HCT116 (cell line): ENCODE measurements around the gene HSCB. TPM values are rescaled to one million over a fixed set of nuclear protein-coding genes. Genes with fewer than 3 reads are reported as not detected.

Source experiments
- ATAC-seq: fragments of 200-7000 bp; cut with Tn5 transposase; 2 replicates; pipeline ENCODE4 v1.9.1; 2020; ENCODE audit warnings: mild to moderate bottlenecking, moderate library complexity
- BruUV-seq: library from RNA; stranded (reverse); fragments of 400-500 nt; replicated peaks from 2 replicates; lab custom pipeline; 2021; lab: Mats Ljungman, UMichigan
- CTCF ChIA-PET: fragments of 300-600 bp; sonication (Branson Sonifier 250); formaldehyde crosslinking; loops from one replicate; lab custom pipeline; 2021; ENCODE audit warnings: antibody characterized with exemption; lab: Charles Lee
- POLR2A ChIA-PET: fragments of 300-600, 350-600 bp; sonication (Branson Sonifier 250); formaldehyde crosslinking; loops from one replicate; lab custom pipeline; 2021; ENCODE audit warnings: antibody characterized with exemption; lab: Charles Lee
- RAD21 ChIA-PET, 2 experiments: fragments of 300-600 bp; sonication (Branson Sonifier 250); formaldehyde crosslinking; loops; one replicate each; lab custom pipeline; 2023; ENCODE audit warnings: low total read pairs in 2 of 2; ENCODE audit not compliant: uncharacterized antibody in 2 of 2, unreplicated experiment in 2 of 2, low non-redundant PET in 1 of 2; lab: Charles Lee
- DNase-seq: peaks from one replicate; pipeline ENCODE4 v3.0.0-alpha.2; 2010; ENCODE audit warnings: low read depth, low spot score
- H2AFZ ChIP-seq: fragments of 200-600 bp; shearing (Covaris generic), sonication (generic); 2 replicates; pipeline ENCODE4 v1.6.1; 2017; ENCODE audit warnings: low read depth, mixed run types, mixed read lengths, antibody characterized with exemption, low read length; ENCODE audit not compliant: poor library complexity, severe bottlenecking
- H3K27ac ChIP-seq: 2 replicates; pipeline ENCODE4 v1.5.1; 2012; ENCODE audit warnings: low read depth, low read length
- H3K27me3 ChIP-seq: fragments of 200-600 bp; sonication (generic); 2 replicates; pipeline ENCODE4 v1.6.1; 2016; ENCODE audit warnings: mixed run types, low read length, mixed read lengths; ENCODE audit not compliant: insufficient read depth
- H3K36me3 ChIP-seq, 2 experiments: fragments of 200-500 bp in 1 of 2; fragments of 200-600 bp in 1 of 2; sonication (Bioruptor generic) in 1 of 2; sonication (generic) in 1 of 2; 2 replicates each; pipeline versions ENCODE4 v1.5.1 to v1.6.1; 2014 to 2016; ENCODE audit warnings: low read length in 2 of 2, inconsistent platforms in 1 of 2, mixed read lengths in 1 of 2, mixed run types in 1 of 2; ENCODE audit not compliant: insufficient read depth in 2 of 2, control insufficient read depth in 1 of 2
- H3K4me1 ChIP-seq, 2 experiments: fragments of 200-600 bp in 1 of 2; sonication (generic) in 1 of 2; 2 replicates each; pipeline versions ENCODE4 v1.5.1 to v1.6.1; 2012 to 2017; ENCODE audit warnings: low read length in 2 of 2, inconsistent platforms in 1 of 2, mild to moderate bottlenecking in 1 of 2, mixed read lengths in 1 of 2, mixed run types in 1 of 2, moderate library complexity in 1 of 2; ENCODE audit not compliant: insufficient read depth in 2 of 2, control insufficient read depth in 1 of 2
- H3K4me2 ChIP-seq: fragments of 200-600 bp; sonication (generic); 2 replicates; pipeline ENCODE4 v1.6.1; 2017; ENCODE audit warnings: mixed run types, low read length, mixed read lengths
- H3K4me3 ChIP-seq, 2 experiments: fragments of 200-600 bp in 1 of 2; sonication (generic) in 1 of 2; replicated peaks in 1 of 2; 2 replicates each; pipeline ENCODE4 v1.5.1; 2011 to 2016; ENCODE audit warnings: low read length in 2 of 2, control low read depth in 1 of 2, low read depth in 1 of 2, mild to moderate bottlenecking in 1 of 2, mixed read lengths in 1 of 2, mixed run types in 1 of 2
- H3K79me2 ChIP-seq: fragments of 200-600 bp; sonication (generic); 2 replicates; pipeline ENCODE4 v1.6.1; 2017; ENCODE audit warnings: mild to moderate bottlenecking, mixed run types, low read length, moderate library complexity, mixed read lengths; ENCODE audit not compliant: insufficient read depth
- H3K9ac ChIP-seq: fragments of 200-600 bp; sonication (generic); 2 replicates; pipeline ENCODE4 v1.6.1; 2016; ENCODE audit warnings: low read length, mixed read lengths
- H3K9me2 ChIP-seq: fragments of 200-600 bp; sonication (generic), shearing (Covaris generic); 2 replicates; pipeline ENCODE4 v1.6.1; 2017; ENCODE audit warnings: mixed run types, mild to moderate bottlenecking, moderate library complexity; ENCODE audit not compliant: insufficient read depth
- H3K9me3 ChIP-seq, 2 experiments: fragments of 200-500 bp in 1 of 2; fragments of 200-600 bp in 1 of 2; sonication (Bioruptor generic) in 1 of 2; sonication (generic) in 1 of 2; 2 replicates each; pipeline ENCODE4 v1.6.1; 2014 to 2017; ENCODE audit warnings: low read length in 2 of 2, mixed read lengths in 2 of 2, inconsistent platforms in 1 of 2, low read depth in 1 of 2, mild to moderate bottlenecking in 1 of 2, mixed run types in 1 of 2, moderate library complexity in 1 of 2; ENCODE audit not compliant: control insufficient read depth in 1 of 2, insufficient read depth in 1 of 2
- H4K20me1 ChIP-seq: fragments of 200-600 bp; sonication (generic), shearing (Covaris generic); 2 replicates; pipeline ENCODE4 v1.6.1; 2017; ENCODE audit warnings: mixed run types, mild to moderate bottlenecking, moderate library complexity; ENCODE audit not compliant: insufficient read depth
- ATF3 ChIP-seq: IDR thresholded peaks from 2 replicates; pipeline ENCODE4 v1.6.1; 2012
- CBX3 ChIP-seq: IDR thresholded peaks from 2 replicates; pipeline ENCODE4 v1.6.1; 2012; ENCODE audit warnings: low read depth
- CEBPB ChIP-seq: IDR thresholded peaks from 2 replicates; pipeline ENCODE4 v1.6.1; 2012; ENCODE audit warnings: low read depth
- CTCF ChIP-seq, 3 experiments: fragments of 200-600 bp in 1 of 3; sonication (generic) in 1 of 3; IDR thresholded peaks in 2 of 3; conservative IDR thresholded peaks in 1 of 3; 2 replicates each; pipeline ENCODE4 v1.5.1; 2012 to 2017; ENCODE audit warnings: low read depth in 2 of 3, low read length in 2 of 3, antibody characterized with exemption in 1 of 3, borderline replicate concordance in 1 of 3, control low read depth in 1 of 3, mild to moderate bottlenecking in 1 of 3, mixed read lengths in 1 of 3, mixed run types in 1 of 3, moderate library complexity in 1 of 3; ENCODE audit not compliant: insufficient read depth in 1 of 3
- EGR1 ChIP-seq: IDR thresholded peaks from 2 replicates; pipeline ENCODE4 v1.6.1; 2012; ENCODE audit warnings: low read depth
- EZH2 ChIP-seq: fragments of 200-600 bp; sonication (generic); IDR thresholded peaks from 2 replicates; pipeline ENCODE4 v1.6.1; 2017; ENCODE audit warnings: antibody characterized with exemption, mixed run types
- EZH2phosphoT487 ChIP-seq: fragments of 200-600 bp; IDR thresholded peaks from 2 replicates; pipeline ENCODE4 v1.6.1; 2018; ENCODE audit warnings: antibody characterized with exemption, borderline replicate concordance
- JUND ChIP-seq: IDR thresholded peaks from 2 replicates; pipeline ENCODE4 v1.6.1; 2012
- MAX ChIP-seq: IDR thresholded peaks from 2 replicates; pipeline ENCODE4 v1.6.1; 2012
- POLR2A ChIP-seq: IDR thresholded peaks from 2 replicates; pipeline ENCODE4 v1.7.0; 2011; ENCODE audit warnings: borderline replicate concordance; ENCODE audit not compliant: insufficient read depth, insufficient read length; ENCODE audit errors: extremely low read depth
- POLR2AphosphoS5 ChIP-seq: IDR thresholded peaks from 2 replicates; pipeline ENCODE4 v1.6.1; 2011; ENCODE audit warnings: mild to moderate bottlenecking, low read depth, low read length, moderate library complexity
- RAD21 ChIP-seq: IDR thresholded peaks from 2 replicates; pipeline ENCODE4 v1.6.1; 2012; ENCODE audit warnings: low read depth, mild to moderate bottlenecking
- REST ChIP-seq: IDR thresholded peaks from 2 replicates; pipeline ENCODE4 v1.6.1; 2012; ENCODE audit warnings: low read depth
- SIN3A ChIP-seq: IDR thresholded peaks from 2 replicates; pipeline ENCODE4 v1.6.1; 2012; ENCODE audit warnings: low read depth
- SP1 ChIP-seq: IDR thresholded peaks from 2 replicates; pipeline ENCODE4 v1.6.1; 2012; ENCODE audit warnings: low read depth
- YY1 ChIP-seq: IDR thresholded peaks from 2 replicates; pipeline ENCODE4 v1.6.1; 2011; ENCODE audit warnings: low read length, low read depth, moderate library complexity, mild to moderate bottlenecking; ENCODE audit not compliant: insufficient replicate concordance; ENCODE audit errors: extremely low read depth
- ZBTB33 ChIP-seq: IDR thresholded peaks from 2 replicates; pipeline ENCODE4 v1.6.1; 2011; ENCODE audit warnings: mild to moderate bottlenecking, low read length, moderate library complexity; ENCODE audit not compliant: insufficient replicate concordance; ENCODE audit errors: extremely low read depth
- ZFX ChIP-seq: fragments of 450-650 bp; IDR thresholded peaks from 2 replicates; pipeline ENCODE4 v1.6.1; 2017
- ZNF274 ChIP-seq: fragments of 200-500 bp; sonication (Bioruptor generic); IDR thresholded peaks from 2 replicates; pipeline ENCODE4 v1.6.1; 2014; ENCODE audit warnings: mild to moderate bottlenecking, low read depth, low read length, inconsistent platforms
- intact Hi-C: fragments of 100-400 bp; cut with micrococcal nuclease; formaldehyde crosslinking; loops from 2 replicates; pipeline ENCODE4 v1.10.0; 2022
- total RNA-seq: library from RNA; stranded (reverse); gene quantifications from one replicate; pipeline ENCODE4 v1.2.1, GENCODE V29; 2021; ENCODE audit not compliant: unreplicated experiment

HSCB gene
- total RNA-seq, 1 experiment from 2014 or later: 14.5 TPM

- no peaks in the 10 kb centered on the region for H3K27me3 ChIP-seq
- H4K20me1 ChIP-seq: no peaks in the 10 kb centered on the region; the same call in 1 of the 2 replicates
- peaks cover 0 to 7% of the 10 kb centered on the region in 2 experiments; a peak in 2 of 4 replicates for H3K4me1 ChIP-seq
- intact Hi-C loops: no loop called here
- no peaks in the 10 kb centered on the region for H3K79me2 ChIP-seq
- H3K9me3 ChIP-seq: no peaks in the 10 kb centered on the region
- ATAC-seq (no peak), DNase-seq (no peak)
- no peak overlapping the region for H3K4me3 ChIP-seq
- H3K36me3 ChIP-seq: peaks cover 12 to 15% of the 10 kb centered on the region in 2 experiments
- TF ChIP-seq ZBTB33: no peak
- TF ChIP-seq EGR1: no peak
- TF ChIP-seq POLR2A: no peak
- TF ChIP-seq MAX: no peak
- TF ChIP-seq CBX3: no peak
- no peak for TF ChIP-seq SP1
- TF ChIP-seq REST: no peak
- no peak for TF ChIP-seq ATF3
- TF ChIP-seq ZNF274: no peak
- TF ChIP-seq YY1: no peak
- TF ChIP-seq RAD21: no peak
- no peak for TF ChIP-seq EZH2phosphoT487
- TF ChIP-seq POLR2AphosphoS5: no peak
- TF ChIP-seq SIN3A: no peak
- no peak for TF ChIP-seq CEBPB
- no peak for TF ChIP-seq ZFX
- no peak for TF ChIP-seq CTCF (IDR thresholded peaks at IDR 0.05 in 2 of 3, conservative IDR thresholded peaks at IDR 0.05 in 1 of 3; ENCODE audit: borderline replicate concordance in 1 of 3, insufficient read depth in 1 of 3, low read depth in 2 of 3, low read length in 2 of 3)
- no peak for TF ChIP-seq EZH2
- no peak for TF ChIP-seq JUND
- POLR2A ChIA-PET: no interaction called here
- CTCF ChIA-PET: no interaction called here
- no peak overlapping the region for H3K9ac ChIP-seq
- H3K27ac ChIP-seq: no peak overlapping the region
- H3K9me2 ChIP-seq: no peaks in the 10 kb centered on the region
- H3K4me2 ChIP-seq: no peak overlapping the region
- BruUV-seq: no TSS peak
- H2AFZ ChIP-seq: no peak overlapping the region
- RAD21 ChIA-PET: no interaction called here
Measured at GRCh38 chr22:28710107-28710506, 31.7 kb upstream of the HSCB start.
